Amygdala (tissue), 56 donors: ENCODE data around the gene ERP27.

Source experiments
- DNase-seq, 56 donors: peaks; one replicate each; lab custom pipeline; 2025; lab: John Stamatoyannopoulos, UW

The ERP27 gene

DNA sequence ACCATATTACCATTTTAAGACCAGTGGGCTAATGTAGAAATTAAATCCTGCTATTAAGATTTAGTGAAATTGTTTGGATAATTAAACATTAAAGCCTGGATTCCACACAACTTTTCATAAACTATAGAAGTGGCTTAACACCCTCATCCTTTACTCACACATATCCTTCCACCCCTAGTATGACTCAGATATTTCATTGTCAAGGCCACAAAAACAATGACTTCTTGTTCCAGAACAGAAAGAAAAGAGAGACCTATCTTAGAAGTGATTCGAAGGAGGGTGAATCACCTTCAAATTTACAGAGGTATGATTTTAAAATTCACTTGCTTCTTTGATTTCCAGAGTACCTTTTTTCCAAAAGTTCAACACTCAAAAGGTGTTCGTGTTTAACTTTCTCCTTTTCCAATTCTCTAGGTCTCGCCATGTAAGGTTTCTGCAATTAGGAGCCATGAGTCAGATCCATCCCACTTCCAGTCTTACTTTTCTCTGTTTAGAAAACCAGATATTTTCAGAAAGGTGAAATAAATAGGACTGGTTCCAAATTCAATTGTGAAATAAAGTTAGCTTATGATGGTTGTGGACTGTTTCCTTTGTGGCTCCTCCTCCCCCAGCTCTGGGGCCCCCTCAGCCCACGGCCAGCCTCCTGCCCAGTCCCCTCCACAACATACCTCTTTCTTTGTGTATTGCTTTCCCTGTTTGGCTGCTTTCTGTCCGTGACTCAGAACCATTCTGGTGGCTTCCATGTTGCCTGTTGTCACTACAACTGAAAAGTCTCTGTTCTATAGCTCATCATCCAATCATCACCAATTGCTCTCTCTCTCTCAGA, 28.0 kb downstream of the ERP27 start:
- DNase-seq: no peak

DNA sequence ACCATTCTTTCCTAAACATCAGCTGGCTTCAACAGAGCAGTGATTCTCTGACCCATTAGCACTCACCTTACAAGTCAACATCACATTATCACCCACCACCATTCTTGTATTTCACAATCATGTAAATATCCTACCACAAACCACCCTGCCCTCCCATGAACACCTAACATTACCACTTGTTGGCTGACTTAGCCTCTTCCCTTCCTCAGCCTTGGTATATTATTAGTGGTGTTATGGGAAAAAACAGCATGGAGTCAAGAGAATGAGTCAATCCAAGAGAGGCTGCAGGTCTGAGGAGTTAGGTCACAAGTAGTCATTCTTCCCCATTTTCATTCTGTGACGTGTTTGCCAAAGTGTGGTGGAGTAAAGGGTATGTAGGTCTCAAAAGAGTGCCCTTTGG, 30.4 kb downstream of the ERP27 start:
- DNase-seq: no peak

DNA sequence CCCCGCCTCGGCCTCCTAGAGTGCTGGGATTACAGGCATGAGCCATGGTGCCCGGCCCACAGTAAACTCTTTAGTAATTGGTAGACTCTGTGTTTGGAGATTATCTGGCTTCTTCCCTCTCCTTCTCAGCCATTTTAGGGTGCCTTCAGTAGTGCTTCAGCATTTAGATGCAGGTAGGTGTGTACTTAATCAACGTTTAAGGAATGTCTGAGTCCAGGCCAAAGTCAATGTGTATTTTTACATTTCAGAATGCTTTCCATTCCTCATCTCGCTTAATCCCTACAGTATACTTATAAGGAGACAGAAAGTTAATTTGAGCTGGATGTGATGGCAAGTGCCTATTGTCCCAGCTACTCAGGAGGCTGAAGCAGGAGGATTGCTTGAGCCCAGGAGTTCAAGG, 32.2 kb downstream of the ERP27 start:
- no peak for DNase-seq

GRCh38 chr12:14905269-14906004, 32.9 kb downstream of the ERP27 start:
- no peak for DNase-seq

DNA sequence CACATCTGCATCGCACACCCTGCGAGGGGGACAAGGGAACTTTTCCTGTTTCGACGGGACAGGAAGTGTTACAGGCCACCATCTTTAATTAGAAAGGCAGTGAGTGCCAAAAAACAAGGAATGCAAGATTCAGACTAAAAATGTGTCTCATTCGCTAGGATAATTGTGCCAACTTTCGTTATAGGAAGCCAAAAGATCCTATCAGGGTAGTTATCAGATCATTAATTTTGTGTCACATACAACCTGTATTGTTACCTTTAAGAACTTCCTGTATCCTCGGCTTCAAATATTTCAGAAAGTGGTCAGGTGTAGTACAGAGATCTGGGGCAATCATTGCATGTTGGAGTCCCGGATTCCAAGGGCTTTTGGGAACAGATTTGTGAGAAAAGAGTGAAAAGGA, 33.5 kb downstream of the ERP27 start:
- DNase-seq: no peak

DNA sequence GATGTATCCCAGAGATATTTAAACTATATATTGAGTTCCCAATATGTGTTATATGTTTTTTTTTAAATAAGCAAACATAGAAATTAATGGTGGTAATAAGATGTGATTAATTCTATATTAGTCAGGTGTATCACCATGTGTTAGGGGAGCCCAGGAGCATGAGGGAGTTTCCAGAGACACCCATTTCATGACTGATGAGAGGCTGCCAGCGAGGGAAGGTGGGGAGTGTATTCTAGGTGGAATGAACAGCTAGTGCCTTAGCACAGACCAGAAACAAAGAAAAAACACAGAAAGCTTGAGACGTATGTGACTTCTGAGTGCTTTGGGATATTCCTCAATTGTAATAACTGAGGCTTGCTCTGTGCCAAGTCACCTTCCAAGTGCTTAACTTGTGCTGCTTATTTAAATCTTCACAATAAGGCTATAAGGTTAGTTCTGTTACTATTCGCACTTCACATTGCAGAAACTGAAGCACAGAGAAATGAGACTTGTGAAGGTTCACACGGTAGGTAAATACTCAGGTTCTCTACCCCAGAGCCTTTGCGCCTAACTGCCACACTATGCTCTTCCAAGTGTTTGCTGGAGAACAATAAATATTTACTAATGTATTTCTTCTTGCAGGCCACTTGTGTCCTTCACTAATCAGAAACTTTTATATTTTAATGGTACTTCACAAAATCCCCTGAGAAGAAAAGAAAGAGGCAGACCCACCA, 34.8 kb downstream of the ERP27 start:
- no peak for DNase-seq

DNA sequence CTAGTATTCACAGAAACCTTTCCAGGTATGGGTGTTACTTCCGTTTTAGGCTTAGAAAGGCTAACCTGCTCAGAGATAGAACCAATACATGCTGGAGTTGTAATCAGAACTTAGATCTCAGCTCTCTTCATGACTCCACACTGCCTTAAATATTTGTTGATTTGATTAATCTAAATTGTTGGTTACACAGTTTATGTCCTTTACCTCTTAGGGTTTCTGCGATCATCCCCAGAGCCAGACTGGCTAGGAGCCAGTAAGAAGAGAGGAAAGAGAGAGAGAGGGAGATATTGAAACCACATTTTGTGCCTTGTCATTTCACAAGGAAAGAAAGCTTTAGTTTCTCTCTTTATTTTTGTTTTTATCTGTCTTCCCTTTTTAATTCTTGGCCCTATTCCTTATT, 35.9 kb downstream of the ERP27 start:
- DNase-seq: no peak

DNA sequence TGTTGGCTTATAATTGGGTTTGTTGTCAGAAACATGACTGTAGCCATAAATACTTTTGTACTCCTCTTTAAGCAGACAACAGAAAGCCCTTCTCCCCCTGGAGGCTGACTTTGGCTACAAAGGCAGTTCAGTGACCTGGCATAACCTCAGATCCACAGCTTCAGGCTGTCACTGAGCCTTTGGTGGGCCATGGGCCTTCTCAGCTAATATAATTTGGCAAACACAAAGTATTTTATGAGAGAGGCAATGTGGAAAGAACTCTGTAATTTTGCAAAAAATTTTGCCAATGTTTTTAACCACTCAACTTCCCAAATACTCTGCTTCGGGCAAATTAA, 37.1 kb downstream of the ERP27 start:
- DNase-seq: no peak

- DNase-seq: no peak
These were observed 37.7 kb downstream of the ERP27 start for GRCh38 chr12:14900521-14901227.

- no peak for DNase-seq
These were observed 41.7 kb downstream of the ERP27 start for GRCh38 chr12:14896521-14897169.

GRCh38 chr12:14893506-14894250, 44.7 kb downstream of the ERP27 start:
- DNase-seq: no peak

GRCh38 chr12:14892726-14893505, 45.4 kb downstream of the ERP27 start:
- peak in 6 of 56 donors; percentile 3 to 16 (median 8) for DNase-seq

GRCh38 chr12:14890701-14891100, 47.6 kb downstream of the ERP27 start:
- DNase-seq: no peak

GRCh38 chr12:14886271-14886670, 52.1 kb downstream of the ERP27 start:
- DNase-seq: no peak

GRCh38 chr12:14885718-14886221, 52.6 kb downstream of the ERP27 start, which contains the start of gene MGP:
Gene MGP (minus strand): TSS chr12:14885854. CDS start chr12:14885791, 63 bp downstream.
- peak in 1 of 56 donors; percentile 3 for DNase-seq

GRCh38 chr12:14884458-14884878, 53.9 kb downstream of the ERP27 start:
- peak in 43 of 56 donors; percentile 1 to 77 (median 33) for DNase-seq

DNA sequence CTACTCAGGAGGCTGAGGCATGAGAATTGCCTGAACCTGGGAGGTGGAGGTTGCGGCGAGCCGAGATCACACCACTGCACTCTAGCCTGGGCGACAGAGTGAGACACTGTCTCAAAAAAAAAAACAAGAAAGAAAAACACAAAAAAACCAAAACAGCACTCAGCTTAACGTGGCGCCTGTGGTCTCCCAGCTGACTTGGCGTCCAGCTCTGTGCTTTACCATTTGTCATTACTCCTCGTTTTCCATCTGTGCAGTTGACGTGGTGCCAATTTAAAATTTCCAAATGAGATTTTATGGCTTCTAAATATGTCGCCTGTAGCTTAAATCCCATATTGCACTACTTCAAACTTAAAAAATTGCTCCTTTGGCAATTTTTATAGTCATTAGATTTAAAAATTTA, 54.7 kb downstream of the ERP27 start:
- DNase-seq: peak in 1 of 56 donors; percentile 26

DNA sequence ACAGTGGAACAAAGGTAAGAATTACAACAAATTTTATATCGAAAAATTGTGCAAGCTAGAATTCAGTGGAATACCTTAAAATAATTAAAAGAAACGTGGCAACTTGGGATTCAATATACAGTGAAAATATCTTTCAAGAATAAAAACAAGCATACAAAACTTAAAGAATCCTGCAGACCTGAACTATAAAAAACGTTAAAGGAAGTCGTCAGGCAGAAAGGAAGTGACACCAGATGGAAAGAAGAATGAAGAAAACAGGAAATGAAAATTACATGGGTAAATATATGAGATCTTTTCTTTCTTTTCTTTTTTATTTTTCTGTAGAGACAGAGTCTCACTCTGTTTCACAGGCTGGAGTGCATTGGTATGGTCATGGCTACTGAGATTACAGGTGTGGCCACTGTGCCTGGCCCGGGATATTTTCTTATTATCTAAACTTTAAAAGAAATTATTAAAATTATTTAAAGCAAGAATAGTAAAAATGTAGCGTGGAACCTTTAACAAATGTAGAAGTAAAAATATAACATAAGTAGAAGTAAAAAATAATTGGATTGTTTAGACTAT, 57.4 kb downstream of the ERP27 start:
- no peak for DNase-seq
